GM10266 (cell line): ENCODE data around the gene FXYD4.
A peak's percentile ranks its signal among the peaks of the same experiment; 100 is the strongest.
"Not testable (repeated sequence)": the region's sequence is repeated elsewhere in the genome, so short reads cannot be mapped to it uniquely, and the experiment has no call there.

Experiments used
- DNase-seq: peaks from one replicate; pipeline ENCODE4 v3.0.0; 2012; ENCODE audit errors: extremely low spot score
- CTCF ChIP-seq: IDR thresholded peaks from 2 replicates; pipeline ENCODE4 v1.5.1; 2012; ENCODE audit warnings: mild to moderate bottlenecking, low read depth; ENCODE audit not compliant: control insufficient read depth, insufficient read depth; ENCODE audit errors: missing control alignments

The FXYD4 gene

GRCh38 chr10:43417950-43418768 lies 46.7 kb downstream of the FXYD4 start:
- no peak for TF ChIP-seq CTCF
- peak; percentile 79 for DNase-seq

GRCh38 chr10:43419997-43420368 lies 48.5 kb downstream of the FXYD4 start:
- TF ChIP-seq CTCF, result no peak
- DNase-seq, result no peak

GRCh38 chr10:43420369-43421200 lies 49.1 kb downstream of the FXYD4 start:
- peak; percentile 82 for DNase-seq
- TF ChIP-seq CTCF, result peak; percentile 47

GRCh38 chr10:43421201-43421507 lies 49.7 kb downstream of the FXYD4 start:
- no peak for DNase-seq
- no peak for TF ChIP-seq CTCF

- DNase-seq, result no peak
- no peak for TF ChIP-seq CTCF
Measured at GRCh38 chr10:43421519-43421918, 50.1 kb downstream of the FXYD4 start.

DNA sequence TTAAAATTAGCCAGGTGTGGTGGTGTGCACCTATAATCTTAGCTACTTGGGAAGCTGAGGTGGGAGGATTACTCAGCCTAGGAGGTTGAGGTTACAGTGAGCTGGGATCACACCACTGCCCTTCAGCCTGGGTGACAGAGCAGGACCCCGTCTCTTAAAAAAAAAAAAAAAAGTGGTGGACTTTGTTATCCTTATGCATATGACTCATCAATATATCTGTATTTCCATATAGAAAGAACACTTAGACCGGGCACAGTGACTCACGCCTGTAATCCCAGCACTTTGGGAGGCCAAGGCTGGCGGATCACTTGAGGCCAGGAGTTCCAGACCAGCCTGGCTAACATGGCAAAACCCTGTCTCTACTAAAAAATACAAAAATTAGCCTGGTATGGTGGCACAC lies 50.5 kb downstream of the FXYD4 start:
- DNase-seq, result not testable (repeated sequence)

DNA sequence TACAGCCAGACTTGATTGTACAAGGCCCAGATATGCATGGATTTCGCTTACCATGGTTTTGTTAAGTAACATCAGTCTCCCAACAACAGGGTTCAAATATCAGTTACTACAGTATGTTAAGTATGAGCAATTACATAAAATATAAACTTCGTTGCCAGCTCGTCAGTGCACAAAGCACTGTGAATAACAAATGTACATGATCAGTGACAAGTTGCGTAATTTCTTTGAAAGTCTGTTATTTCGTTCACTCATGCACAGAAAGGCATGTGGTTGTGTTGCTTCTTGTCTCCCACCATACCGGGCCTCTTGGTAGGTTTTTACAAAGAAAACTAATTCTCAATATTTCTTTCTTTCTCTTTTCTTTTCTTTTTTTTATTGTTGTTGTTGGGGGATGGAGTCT lies 53.0 kb downstream of the FXYD4 start:
- no peak for DNase-seq
- TF ChIP-seq CTCF, result no peak
